K562 (cell line): ENCODE results near the gene NOD2. TPM values are rescaled to one million over a fixed set of nuclear protein-coding genes. Genes with fewer than 3 reads are reported as not detected.
A peak's percentile ranks its signal among the peaks of the same experiment; 100 is the strongest.

ENCODE experiments used
- ATF1 ChIP-seq, 2 experiments: fragments of 450-650 bp in 1 of 2; IDR thresholded peaks; 2 replicates each; pipeline ENCODE4 v1.6.1; 2016; ENCODE audit warnings: missing compliant biosample characterization in 1 of 2, missing genetic modification characterization in 1 of 2
- ATF4 ChIP-seq: fragments of 450-650 bp; formaldehyde crosslinking; IDR thresholded peaks from 2 replicates; pipeline ENCODE4 v1.4.0; 2022; ENCODE audit warnings: mild to moderate bottlenecking, moderate library complexity
- BRCA1 ChIP-seq, 2 experiments: fragments of 450-650 bp in 1 of 2; sonication (generic) in 1 of 2; formaldehyde crosslinking in 1 of 2; IDR thresholded peaks; 2 replicates each; pipeline versions ENCODE4 v1.5.0 to v1.6.1; 2017 to 2020; ENCODE audit warnings: mild to moderate bottlenecking in 1 of 2, missing genetic modification reagents in 1 of 2
- CEBPG ChIP-seq, 3 experiments: fragments of 200-800 bp in 1 of 3; sonication (Bioruptor generic) in 1 of 3; sonication (generic) in 1 of 3; formaldehyde crosslinking in 1 of 3; IDR thresholded peaks in 2 of 3; conservative IDR thresholded peaks in 1 of 3; 2 replicates each; pipeline versions ENCODE4 v1.6.1 to v1.8.0; 2016 to 2022; ENCODE audit warnings: missing compliant biosample characterization in 2 of 3, missing genetic modification characterization in 2 of 3, mild to moderate bottlenecking in 1 of 3, missing genetic modification reagents in 1 of 3
- KLF6 ChIP-seq: fragments of 250-450 bp; sonication (Bioruptor Pico); IDR thresholded peaks from 2 replicates; pipeline ENCODE4 v1.4.0; 2020; ENCODE audit warnings: mild to moderate bottlenecking, moderate library complexity, borderline replicate concordance
- TEAD1 ChIP-seq, 2 experiments: fragments of 450-650 bp in 1 of 2; sonication (generic) in 1 of 2; formaldehyde crosslinking; IDR thresholded peaks; 2 replicates each; pipeline versions ENCODE4 v1.4.0 to v1.8.0; 2020 to 2022; ENCODE audit warnings: mild to moderate bottlenecking in 2 of 2, missing genetic modification reagents in 1 of 2
- VEZF1 ChIP-seq: fragments of 200-800 bp; sonication (Bioruptor generic); IDR thresholded peaks from 2 replicates; pipeline ENCODE4 v1.6.1; 2017; ENCODE audit warnings: missing genetic modification characterization, missing compliant biosample characterization
- ZNF584 ChIP-seq: fragments of 200-800 bp; sonication (Bioruptor generic); IDR thresholded peaks from 2 replicates; pipeline ENCODE4 v1.6.1; 2016; ENCODE audit warnings: low read depth, mild to moderate bottlenecking, missing genetic modification characterization, missing compliant biosample characterization
- ZNF589 ChIP-seq: fragments of 200-800 bp; sonication (Bioruptor generic); IDR thresholded peaks from 2 replicates; pipeline ENCODE4 v1.6.1; 2016; ENCODE audit warnings: low read depth, missing genetic modification characterization, missing compliant biosample characterization
- ZNF639 ChIP-seq, 2 experiments: fragments of 200-800 bp in 1 of 2; sonication (Bioruptor generic) in 1 of 2; sonication (generic) in 1 of 2; formaldehyde crosslinking in 1 of 2; IDR thresholded peaks in 1 of 2; conservative IDR thresholded peaks in 1 of 2; 2 replicates each; pipeline versions ENCODE4 v1.5.0 to v1.6.1; 2016 to 2020; ENCODE audit warnings: missing compliant biosample characterization in 1 of 2, missing genetic modification characterization in 1 of 2, missing genetic modification reagents in 1 of 2
- polyA plus RNA-seq, 8 experiments: library from polyadenylated mRNA; depleted of rRNA in 4 of 8; stranded (reverse) in 5 of 8; unstranded in 3 of 8; fragments of >200 nt; fragmentation: Nextera tagmentation in 2 of 8; fragmentation: Illumina TruSeq in 1 of 8; extraction: Ambion mirVana in 2 of 8; extraction: Trizol in 1 of 8; gene quantifications; 2 replicates each; pipeline versions ENCODE4 v1.2.1 to v1.2.3, GENCODE V29; 2011 to 2014; ENCODE audit warnings: inconsistent platforms in 1 of 8, missing spikeins in 1 of 8
- total RNA-seq, 7 experiments: library from RNA; depleted of rRNA in 6 of 7; stranded (reverse); fragments of >200 nt in 6 of 7; fragmentation: Illumina TruSeq in 2 of 7; extraction: Trizol in 2 of 7; gene quantifications; 2 replicates each; pipeline versions ENCODE4 v1.2.1 to v1.2.3, GENCODE V29; 2011 to 2021; ENCODE audit warnings: low replicate concordance in 1 of 7

Gene NOD2
- total and polyA plus RNA-seq, 9 of the 15 experiments (the other 6 are each of a cell fraction or from before 2014, with no cell fraction given): 0.04 TPM; not detected in 8

GRCh38 chr16:50712560-50712898, 19.1 kb downstream of the NOD2 start (continued):
- peak; percentile 80 for TF ChIP-seq ATF4 (CRISPR knock-in tag)
- 0 out of 4 replicates have a peak, but pooled peaks of 1 of the 2 experiments have one; percentile 32 for TF ChIP-seq ZNF639 (CRISPR knock-in tag; conservative IDR thresholded peaks at IDR 0.05 in 1 of 2, IDR thresholded peaks at IDR 0.05 in 1 of 2)
- TF ChIP-seq KLF6: no peak
- TF ChIP-seq ZNF589: peak; percentile 69; the same call in 1 of the 2 replicates
- no peak for TF ChIP-seq BRCA1 (IDR thresholded peaks at IDR 0.05)
- no peak for TF ChIP-seq BRCA1 (CRISPR knock-in tag; IDR thresholded peaks at IDR 0.05)
- TF ChIP-seq TEAD1 (CRISPR knock-in tag; IDR thresholded peaks at IDR 0.05): 0 out of 4 replicates have a peak, but pooled peaks of 1 of the 2 experiments have one; percentile 66
- TF ChIP-seq VEZF1 (CRISPR knock-in tag): peak; percentile 32; the same call in 1 of the 2 replicates
- TF ChIP-seq ZNF584 (CRISPR knock-in tag): peak; percentile 82
- no peak for TF ChIP-seq CEBPG (CRISPR knock-in tag; IDR thresholded peaks at IDR 0.05)
- peak; percentile 88 to 97 for TF ChIP-seq CEBPG (tag; conservative IDR thresholded peaks at IDR 0.05 in 1 of 2, IDR thresholded peaks at IDR 0.05 in 1 of 2)
- no peak for TF ChIP-seq ATF1 (CRISPR knock-in tag; IDR thresholded peaks at IDR 0.05)
- 0 out of 2 replicates have a peak, but pooled peaks have one; percentile 18 for TF ChIP-seq ATF1 (tag; IDR thresholded peaks at IDR 0.05)
